ENCODE data around the gene TRIM54. TPM values are rescaled to one million over a fixed set of nuclear protein-coding genes. Genes with fewer than 3 reads are reported as not detected.

Gene TRIM54, protein sequence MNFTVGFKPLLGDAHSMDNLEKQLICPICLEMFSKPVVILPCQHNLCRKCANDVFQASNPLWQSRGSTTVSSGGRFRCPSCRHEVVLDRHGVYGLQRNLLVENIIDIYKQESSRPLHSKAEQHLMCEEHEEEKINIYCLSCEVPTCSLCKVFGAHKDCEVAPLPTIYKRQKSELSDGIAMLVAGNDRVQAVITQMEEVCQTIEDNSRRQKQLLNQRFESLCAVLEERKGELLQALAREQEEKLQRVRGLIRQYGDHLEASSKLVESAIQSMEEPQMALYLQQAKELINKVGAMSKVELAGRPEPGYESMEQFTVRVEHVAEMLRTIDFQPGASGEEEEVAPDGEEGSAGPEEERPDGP
- 0.81 to 1.1 TPM (median 0.88 TPM) in 5 replicates for total RNA-seq (2022; extraction: Qiagen RNA extraction)

DNA sequence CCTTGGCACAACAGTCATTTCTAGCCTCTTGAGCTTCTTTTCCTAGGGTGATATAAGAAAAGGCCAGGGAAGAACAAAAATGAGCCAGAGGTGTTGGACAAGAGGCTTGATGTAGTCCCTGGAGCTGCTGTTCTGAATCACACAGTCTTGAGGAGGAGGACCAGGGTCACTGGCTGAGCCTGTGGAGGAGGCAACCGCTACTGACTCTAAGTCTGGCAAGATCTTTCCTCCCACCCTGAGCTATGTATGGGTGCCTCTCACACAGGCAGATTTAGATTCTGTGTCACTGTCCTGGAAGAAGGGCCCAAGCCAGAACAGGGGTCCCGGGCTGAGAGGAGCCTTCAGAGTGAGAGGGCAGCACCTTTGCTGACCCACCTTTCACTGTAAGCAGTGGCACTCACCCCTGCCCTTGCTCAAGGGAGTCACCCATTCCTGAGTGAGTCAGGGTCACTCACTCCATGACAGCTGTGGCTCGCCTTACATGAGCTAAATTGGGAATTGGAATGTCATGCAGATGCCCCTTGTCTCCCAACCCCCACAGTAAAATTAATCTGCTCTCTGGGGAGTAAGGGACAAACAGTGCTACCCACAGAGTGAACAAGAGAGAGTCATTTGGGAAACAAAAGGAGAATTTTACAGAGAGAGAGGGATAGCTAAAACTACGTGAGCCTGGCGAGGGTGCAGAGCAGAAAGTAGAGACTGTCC is at the start of gene TRIM54:
Gene TRIM54, plus strand, starts transcription at position 575 of the 705 bp plus-strand sequence. CDS start 303 bp downstream, outside the sequence.

DNA sequence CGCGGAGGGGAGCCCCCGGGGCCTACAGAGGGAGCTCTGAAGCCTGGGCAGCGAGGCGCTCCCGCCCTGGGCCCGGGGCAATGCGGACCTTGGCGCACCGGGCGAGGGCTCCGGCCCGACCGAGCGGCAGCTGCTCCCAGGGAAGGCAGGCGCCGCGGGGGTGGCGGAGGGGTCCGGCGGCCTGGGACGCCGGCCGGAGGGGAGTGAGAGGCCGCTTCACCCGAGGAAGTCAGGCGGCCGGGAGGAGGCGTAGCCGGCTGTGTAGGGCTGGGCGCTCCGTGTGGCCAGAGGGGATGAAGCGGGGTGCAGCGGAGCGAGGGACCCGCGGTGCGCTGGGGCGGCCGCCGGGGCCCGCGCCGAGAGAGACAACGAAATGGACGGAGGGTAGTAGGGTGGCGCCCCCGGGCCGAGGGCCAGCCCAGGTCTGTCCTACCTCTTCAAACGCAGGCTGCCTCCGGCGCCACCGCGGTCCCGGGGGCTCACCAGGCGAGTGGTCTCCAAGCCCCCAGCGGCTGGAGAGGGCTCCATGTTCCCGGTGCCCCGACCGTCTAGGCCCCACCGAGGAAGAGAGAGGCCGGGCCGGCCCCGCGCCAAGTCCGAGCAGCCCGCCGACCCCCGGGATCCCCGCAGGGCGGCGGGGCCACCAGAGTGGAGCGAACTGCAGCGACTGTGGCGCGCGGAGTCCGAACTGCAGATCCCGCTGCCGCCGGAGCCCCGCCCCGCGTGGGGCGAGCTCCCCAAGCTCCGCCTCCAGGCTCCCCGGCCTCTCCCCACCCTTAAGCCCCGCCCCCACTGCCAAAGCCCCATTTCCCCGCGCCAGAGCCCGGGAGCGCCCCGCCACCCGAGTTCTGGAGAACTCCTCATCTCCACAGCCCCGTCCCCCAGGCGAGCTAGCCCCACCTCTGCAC is 19.6 kb upstream of the TRIM54 start, which contains the start of gene SLC30A3:
Gene SLC30A3, minus strand, starts transcription at position 669 of the 908 bp plus-strand sequence. Its CDS starts 141 bp downstream, at position 528.

DNA sequence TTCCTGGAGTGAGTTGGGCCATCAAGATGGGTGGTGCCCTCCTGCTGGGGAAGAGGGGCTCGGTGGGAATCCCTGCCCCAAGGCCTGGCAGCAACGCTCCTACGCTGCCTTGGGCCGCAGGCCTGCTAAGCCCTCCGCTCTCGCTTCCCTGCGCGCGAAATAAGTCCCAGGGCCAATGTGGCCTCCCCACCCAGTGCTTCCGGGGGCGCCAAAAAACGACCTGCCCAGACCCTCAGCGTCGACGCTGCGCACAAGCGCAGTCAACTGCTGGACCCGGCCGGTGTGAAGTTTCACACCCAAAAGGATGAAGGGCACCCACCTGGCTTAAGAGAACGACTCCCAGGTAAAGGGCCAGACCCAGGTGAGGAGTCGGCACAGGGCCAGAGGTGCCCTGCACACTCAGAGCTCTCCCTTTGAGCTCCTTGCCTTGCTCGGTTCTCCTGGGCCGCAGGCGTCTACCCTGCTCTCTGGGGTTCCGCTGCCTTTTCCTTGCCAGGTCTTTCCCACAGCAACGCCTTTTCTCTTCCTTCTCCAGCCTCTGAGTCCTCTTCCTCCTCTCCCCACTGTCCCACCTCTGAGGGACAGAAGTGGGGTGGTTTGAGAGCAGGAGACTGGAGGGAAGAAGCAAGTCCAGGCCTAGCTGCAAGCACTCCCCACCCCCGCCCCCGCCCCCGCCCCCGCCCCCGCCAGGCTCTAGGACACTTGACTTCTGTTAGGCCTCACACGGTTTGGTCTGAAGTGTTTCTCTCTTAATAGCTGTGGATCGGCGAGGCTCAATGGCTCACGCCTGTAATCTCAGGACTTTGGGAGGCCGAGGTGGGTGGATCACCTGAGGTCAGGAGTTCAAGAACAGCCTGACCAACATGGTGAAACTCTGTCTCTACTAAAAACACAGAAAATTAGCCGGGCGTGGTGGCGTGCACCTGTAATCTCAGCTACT is 6.7 kb upstream of the TRIM54 start, which contains the start of gene DNAJC5G:
Gene DNAJC5G, plus strand, starts transcription at position 223 of the 940 bp plus-strand sequence. CDS start 1,296 bp downstream, outside the sequence.

DNA sequence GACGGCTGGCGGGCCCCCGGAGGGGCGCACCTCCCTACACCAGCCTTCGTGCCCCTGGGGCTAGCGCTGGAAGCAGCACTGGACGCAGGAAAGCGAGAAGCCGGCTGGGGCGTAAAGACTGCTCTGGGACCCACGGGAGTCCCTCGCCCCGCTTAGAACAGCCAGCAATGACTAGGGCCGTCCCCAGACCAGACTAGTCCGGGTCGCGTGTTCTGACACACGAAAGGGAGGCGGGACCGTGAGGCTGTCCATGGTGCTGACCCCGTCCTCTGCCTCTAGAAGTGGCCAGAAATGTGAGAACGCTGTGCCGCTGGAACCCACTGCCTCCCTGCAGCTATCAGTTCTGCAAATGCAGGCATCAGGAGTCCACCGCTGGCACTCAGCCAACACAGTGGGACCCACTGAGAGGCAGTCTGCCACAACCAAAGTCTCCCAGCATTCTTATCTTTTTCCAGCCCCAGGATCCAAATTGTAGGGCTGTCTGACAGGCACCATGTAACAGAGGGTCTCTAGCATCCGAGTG is 26.2 kb downstream of the TRIM54 start, which contains the start of gene UCN:
Gene UCN, minus strand, starts transcription at position 87 of the 523 bp plus-strand sequence. CDS start 550 bp downstream, outside the sequence.

DNA sequence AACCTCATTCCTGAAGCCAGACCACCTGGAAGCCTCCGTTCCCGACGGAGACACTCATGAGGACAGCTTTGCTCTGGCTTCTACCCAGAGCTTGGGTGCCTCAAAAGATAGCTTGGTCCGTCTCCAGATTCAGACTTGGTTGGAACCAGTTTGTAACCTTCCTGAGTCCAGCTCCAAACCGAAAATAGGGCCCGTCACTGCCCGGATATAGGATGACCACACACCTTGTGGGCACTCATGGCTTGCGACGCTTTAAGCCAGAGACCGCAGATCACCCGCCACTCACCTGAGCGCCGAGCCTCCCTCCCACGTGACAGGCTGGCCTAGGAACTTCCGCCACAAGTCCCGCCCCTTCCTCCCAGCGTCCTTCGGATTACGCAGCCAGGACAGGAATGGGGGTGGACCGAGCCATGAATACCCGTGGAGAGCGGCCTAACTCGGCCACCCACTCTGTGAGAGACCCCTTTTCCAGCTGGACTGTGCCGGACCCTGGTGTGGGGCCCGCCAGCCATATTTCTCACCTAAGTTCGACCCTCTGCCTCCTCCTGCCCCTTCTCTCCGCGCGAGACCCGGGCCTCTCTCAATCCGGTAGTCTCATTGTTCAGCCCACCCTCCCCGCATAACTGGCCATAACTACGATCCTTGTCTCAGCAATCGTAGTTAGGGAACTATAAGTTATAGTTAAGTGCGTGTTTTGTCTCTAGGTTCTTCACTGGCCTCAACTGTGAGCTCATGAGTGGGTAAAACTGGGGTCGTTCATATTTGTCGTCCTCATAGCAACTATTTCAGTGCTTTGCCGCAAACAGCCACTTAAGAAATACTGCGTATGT is 40.8 kb downstream of the TRIM54 start, which contains the start of gene MPV17:
Gene MPV17, minus strand, starts transcription at position 332 of the 830 bp plus-strand sequence. CDS start 580 bp downstream, outside the sequence.

DNA sequence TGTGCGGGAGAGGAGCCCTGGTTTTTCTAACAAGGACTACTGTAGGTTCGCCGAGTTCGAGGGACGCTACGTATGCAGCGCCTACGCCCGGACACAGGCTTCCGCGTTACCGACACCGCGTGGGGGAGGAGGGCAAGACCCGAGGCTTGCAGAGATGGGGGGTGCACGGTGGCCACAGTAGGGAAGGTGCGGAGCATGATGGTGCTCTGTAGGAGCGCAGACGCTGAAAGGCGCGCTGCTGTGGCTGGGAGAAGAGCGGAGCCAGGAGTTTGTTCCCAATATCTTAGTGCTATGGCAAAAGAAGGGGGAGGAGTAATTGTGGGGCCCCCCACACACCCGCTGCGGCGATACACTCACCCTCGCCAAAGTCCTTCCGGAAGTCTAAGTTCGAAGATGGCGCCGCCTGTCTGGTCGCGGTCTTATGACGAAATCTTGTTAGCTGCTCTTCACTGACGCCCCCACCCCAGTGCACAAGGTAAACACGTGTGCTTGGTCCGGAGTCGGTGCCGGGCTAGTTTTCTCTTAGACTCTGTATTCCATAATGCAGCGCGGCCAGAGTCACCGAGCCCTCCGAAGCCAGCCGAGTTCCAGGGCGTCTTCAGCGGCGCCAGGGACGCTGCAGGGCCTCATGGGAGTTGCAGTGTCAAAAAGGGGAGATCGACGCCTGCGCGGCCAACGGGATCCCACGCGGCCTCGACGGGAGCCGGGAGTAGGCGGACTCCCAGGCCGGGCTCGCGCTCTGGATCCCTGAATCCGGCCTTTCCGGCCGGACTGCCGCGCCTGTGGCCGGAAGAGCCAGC is 74.4 kb downstream of the TRIM54 start, which contains the start of gene GTF3C2:
Gene GTF3C2, minus strand, starts transcription at position 383 of the 800 bp plus-strand sequence. CDS start 13,210 bp downstream, outside the sequence.

Other genes starting within 250 kb of the TRIM54 start
- 59.1 to 67.4 TPM (median 64.7 TPM) in 5 replicates for gene TMEM214, start 249.5 kb upstream of the TRIM54 start, total RNA-seq (2022; extraction: Qiagen RNA extraction)
- gene AGBL5, start 230.8 kb upstream of the TRIM54 start, total RNA-seq (2022; extraction: Qiagen RNA extraction), result 27.9 to 33.4 TPM (median 30.3 TPM) in 5 replicates
- gene OST4, start 210.8 kb upstream of the TRIM54 start, total RNA-seq (2022; extraction: Qiagen RNA extraction), result 505 to 575 TPM (median 551 TPM) in 5 replicates
- 0.32 to 0.55 TPM (median 0.48 TPM) in 5 replicates for gene EMILIN1, start 203.8 kb upstream of the TRIM54 start, total RNA-seq (2022; extraction: Qiagen RNA extraction)
- gene KHK, start 195.7 kb upstream of the TRIM54 start, total RNA-seq (2022; extraction: Qiagen RNA extraction), result 8.7 to 10.9 TPM (median 9.3 TPM) in 5 replicates
- gene CGREF1, start 163.3 kb upstream of the TRIM54 start, total RNA-seq (2022; extraction: Qiagen RNA extraction), result 6.9 to 8.5 TPM (median 7.6 TPM) in 5 replicates
- gene ABHD1, start 158.6 kb upstream of the TRIM54 start, total RNA-seq (2022; extraction: Qiagen RNA extraction), result 0.82 to 2.0 TPM (median 1.4 TPM) in 5 replicates
- 50.1 to 64.2 TPM (median 56.2 TPM) in 5 replicates for gene PREB, start 147.8 kb upstream of the TRIM54 start, total RNA-seq (2022; extraction: Qiagen RNA extraction)
- not detected in 5 replicates for gene PRR30, start 143.0 kb upstream of the TRIM54 start, total RNA-seq (2022; extraction: Qiagen RNA extraction)
- not detected in 5 replicates for gene TCF23, start 133.4 kb upstream of the TRIM54 start, total RNA-seq (2022; extraction: Qiagen RNA extraction)
- gene ATRAID, start 70.4 kb upstream of the TRIM54 start, total RNA-seq (2022; extraction: Qiagen RNA extraction), result 207 to 223 TPM (median 220 TPM) in 5 replicates
- 57.7 to 83.7 TPM (median 65.2 TPM) in 5 replicates for gene SLC5A6, start 70.2 kb upstream of the TRIM54 start, total RNA-seq (2022; extraction: Qiagen RNA extraction)
- 56.9 to 63.5 TPM (median 59.3 TPM) in 5 replicates for gene CAD, start 65.1 kb upstream of the TRIM54 start, total RNA-seq (2022; extraction: Qiagen RNA extraction)
- gene SLC30A3, start 19.4 kb upstream of the TRIM54 start, total RNA-seq (2022; extraction: Qiagen RNA extraction), result 2.8 to 3.6 TPM (median 3.2 TPM) in 5 replicates
- not detected in 5 replicates for gene DNAJC5G, start 7.0 kb upstream of the TRIM54 start, total RNA-seq (2022; extraction: Qiagen RNA extraction)
- gene UCN, start 26.0 kb downstream of the TRIM54 start, total RNA-seq (2022; extraction: Qiagen RNA extraction), result 0.61 to 2.6 TPM (median 1.7 TPM) in 5 replicates
- gene MPV17, start 40.7 kb downstream of the TRIM54 start, total RNA-seq (2022; extraction: Qiagen RNA extraction), result 76.0 to 95.4 TPM (median 85.5 TPM) in 5 replicates
- 55.6 to 63.4 TPM (median 59.3 TPM) in 5 replicates for gene GTF3C2, start 74.3 kb downstream of the TRIM54 start, total RNA-seq (2022; extraction: Qiagen RNA extraction)
- 54.9 to 59.4 TPM (median 55.5 TPM) in 5 replicates for gene EIF2B4, start 87.9 kb downstream of the TRIM54 start, total RNA-seq (2022; extraction: Qiagen RNA extraction)
- gene SNX17, start 88.2 kb downstream of the TRIM54 start, total RNA-seq (2022; extraction: Qiagen RNA extraction), result 141 to 146 TPM (median 144 TPM) in 5 replicates
- 12.9 to 14.5 TPM (median 13.6 TPM) in 5 replicates for gene ZNF513, start 98.3 kb downstream of the TRIM54 start, total RNA-seq (2022; extraction: Qiagen RNA extraction)
- 152 to 168 TPM (median 161 TPM) in 5 replicates for gene PPM1G, start 127.2 kb downstream of the TRIM54 start, total RNA-seq (2022; extraction: Qiagen RNA extraction)
- 126 to 136 TPM (median 129 TPM) in 5 replicates for gene NRBP1, start 146.2 kb downstream of the TRIM54 start, total RNA-seq (2022; extraction: Qiagen RNA extraction)
- 0.45 to 1.2 TPM (median 0.62 TPM) in 5 replicates for gene KRTCAP3, start 160.0 kb downstream of the TRIM54 start, total RNA-seq (2022; extraction: Qiagen RNA extraction)
- 7.0 to 9.7 TPM (median 8.2 TPM) in 5 replicates for gene IFT172, start 207.3 kb downstream of the TRIM54 start, total RNA-seq (2022; extraction: Qiagen RNA extraction)
- 3.5 to 5.8 TPM (median 4.4 TPM) in 5 replicates for gene FNDC4, start 212.8 kb downstream of the TRIM54 start, total RNA-seq (2022; extraction: Qiagen RNA extraction)
- 0.09 to 0.84 TPM (median 0.29 TPM) in 4 of 5 replicates, not detected in the other for gene GCKR, start 214.4 kb downstream of the TRIM54 start, total RNA-seq (2022; extraction: Qiagen RNA extraction)

Data from A549 treated with Hydrocortisone at 1 μM for 4 hours (cell line).